Lower lobe of right lung (tissue), 2 donors: ENCODE data around the gene REEP6. TPM values are rescaled to one million over a fixed set of nuclear protein-coding genes. Genes with fewer than 3 reads are reported as not detected.

Experiments used
- ATAC-seq, 2 donors: fragments of 200-7000 bp; cut with Tn5 transposase; one replicate each; pipeline ENCODE4 v1.9.1; 2020 to 2022; ENCODE audit warnings: mild to moderate bottlenecking in 2 of 2, moderate library complexity in 2 of 2
- DNase-seq: peaks from one replicate; pipeline ENCODE4 v3.0.0-alpha.2; 2020
- H3K27ac ChIP-seq: fragments of 200-600 bp; one replicate; pipeline ENCODE4 v1.8.0; 2022
- H3K27me3 ChIP-seq: fragments of 200-600 bp; one replicate; pipeline ENCODE4 v1.8.0; 2022; ENCODE audit warnings: low read depth
- H3K36me3 ChIP-seq: fragments of 200-600 bp; one replicate; pipeline ENCODE4 v1.8.0; 2022; ENCODE audit warnings: mild to moderate bottlenecking
- H3K4me1 ChIP-seq: fragments of 200-600 bp; one replicate; pipeline ENCODE4 v1.8.0; 2022
- H3K4me3 ChIP-seq: fragments of 200-600 bp; one replicate; pipeline ENCODE4 v1.8.0; 2022; ENCODE audit warnings: mild to moderate bottlenecking
- H3K9me3 ChIP-seq: fragments of 200-600 bp; one replicate; pipeline ENCODE4 v1.8.0; 2022
- CTCF ChIP-seq: fragments of 200-600 bp; IDR thresholded peaks from one replicate; pipeline ENCODE4 v1.8.0; 2022; ENCODE audit warnings: antibody characterized with exemption, mild to moderate bottlenecking
- intact Hi-C: fragments of 100-400 bp; cut with DNase I; formaldehyde crosslinking; loops from one replicate; pipeline ENCODE4 v1.11.0; 2022
- total RNA-seq: library from RNA; stranded (reverse); fragmentation: NEBNext Ultra II Directional; extraction: Animal tissue kit (Norgen Biotek cat#: 25700); gene quantifications from one replicate; pipeline ENCODE4 v1.2.1, GENCODE V29; 2021
- donor health status: DM: no; HTN: yes; CAD: no; lungs with severe emphysema.

The REEP6 gene
- total RNA-seq, 1 donor from 2014 or later, result 2.5 TPM

- intact Hi-C loops, result no loop called here
- ATAC-seq (no peak), DNase-seq (no peak)
- Histone ChIP-seq H3K27me3 (peaks cover 53% of the 10 kb centered on the region), H3K36me3 (no peaks in the 10 kb centered on the region), H3K9me3 (no peaks in the 10 kb centered on the region), H3K4me1 (no peaks in the 10 kb centered on the region), H3K4me3 (no peak overlapping the region), H3K27ac (no peak overlapping the region)
- TF ChIP-seq CTCF, result no peak
These were observed 31.1 kb downstream of the REEP6 start for GRCh38 chr19:1522061-1522460.

GRCh38 chr19:1522838-1523237, 31.9 kb downstream of the REEP6 start:
- no peak for ATAC-seq
- DNase-seq, result no peak
- H3K4me1 ChIP-seq, result no peaks in the 10 kb centered on the region
- intact Hi-C loops, result no loop called here
- no peaks in the 10 kb centered on the region for H3K36me3 ChIP-seq
- H3K4me3 ChIP-seq, result no peak overlapping the region
- H3K9me3 ChIP-seq, result no peaks in the 10 kb centered on the region
- H3K27me3 ChIP-seq, result peaks cover 60% of the 10 kb centered on the region
- H3K27ac ChIP-seq, result no peak overlapping the region
- no peak for TF ChIP-seq CTCF

GRCh38 chr19:1523412-1524286, 32.7 kb downstream of the REEP6 start, which contains the start of gene PLK5:
PLK5 (plus strand) TSS chr19:1524077; CDS start chr19:1526997, 2,920 bp downstream.
- Histone ChIP-seq H3K9me3 (no peaks in the 10 kb centered on the region), H3K36me3 (no peaks in the 10 kb centered on the region), H3K27ac (no peak within 1 kb of the TSS), H3K27me3 (peaks cover 59% of the 10 kb centered on the region), H3K4me1 (no peaks in the 10 kb centered on the region), H3K4me3 (no peak within 1 kb of the TSS)
- no peak for DNase-seq
- intact Hi-C loops, result no loop called here
- no peak for TF ChIP-seq CTCF
- ATAC-seq, result no peak

- DNase-seq, result no peak
- Histone ChIP-seq H3K27me3 (peaks cover 65% of the 10 kb centered on the region), H3K27ac (no peak overlapping the region), H3K9me3 (no peaks in the 10 kb centered on the region), H3K4me3 (no peak overlapping the region), H3K36me3 (no peaks in the 10 kb centered on the region), H3K4me1 (no peaks in the 10 kb centered on the region)
- intact Hi-C loops, result no loop called here
- no peak for TF ChIP-seq CTCF
- no peak for ATAC-seq
These were observed 33.4 kb downstream of the REEP6 start for GRCh38 chr19:1524287-1524971.

- Histone ChIP-seq H3K4me3 (no peak overlapping the region), H3K27me3 (peaks cover 69% of the 10 kb centered on the region), H3K27ac (no peak overlapping the region), H3K36me3 (no peaks in the 10 kb centered on the region), H3K9me3 (no peaks in the 10 kb centered on the region), H3K4me1 (no peaks in the 10 kb centered on the region)
- intact Hi-C loops, result no loop called here
- ATAC-seq (no peak), DNase-seq (no peak)
- no peak for TF ChIP-seq CTCF
These were observed 34.0 kb downstream of the REEP6 start for GRCh38 chr19:1524972-1525325.
